ENCODE results near the gene NEO1. TPM values are rescaled to one million over a fixed set of nuclear protein-coding genes. Genes with fewer than 3 reads are reported as not detected.
A peak's percentile ranks its signal among the peaks of the same experiment; 100 is the strongest.

Gene NEO1
- polyA plus RNA-seq, 1 donor (not counting 4 experiments of a cell fraction or from before 2014, with no cell fraction given) = 4.4 TPM

GRCh38 chr15:73265536-73266153 lies 213.4 kb downstream of the NEO1 start:
- no peak overlapping the region for H3K27ac ChIP-seq (ENCODE audit: control insufficient read depth, insufficient read depth, low read length)
- no peaks in the 10 kb centered on the region for H3K9me1 ChIP-seq (ENCODE audit: control insufficient read depth, extremely low read depth, insufficient read depth, low read length)
- no peaks in the 10 kb centered on the region for H3K27me3 ChIP-seq (ENCODE audit: control insufficient read depth, extremely low read depth, insufficient read depth, low read length)
- H4K20me1 ChIP-seq (ENCODE audit: control insufficient read depth, extremely low read depth, insufficient read depth, low read length) = no peaks in the 10 kb centered on the region
- TF ChIP-seq EZH2 (IDR thresholded peaks at IDR 0.05; ENCODE audit: low read length) = no peak
- peak; percentile 58 to 90 (median 70) for TF ChIP-seq CTCF (optimal IDR thresholded peaks at IDR 0.05 in 1 of 3, IDR thresholded peaks at IDR 0.05 in 1 of 3, conservative IDR thresholded peaks at IDR 0.05 in 1 of 3; ENCODE audit: extremely low read depth in 1 of 3, insufficient read depth in 2 of 3, low read length in 3 of 3)
- H3K4me1 ChIP-seq (ENCODE audit: control insufficient read depth, extremely low read depth, insufficient read depth, low read length) = no peaks in the 10 kb centered on the region
- DNase-seq (ENCODE audit: low read depth, low spot score) (no peak), FAIRE-seq (no peak)
- no peak overlapping the region for H2AFZ ChIP-seq (ENCODE audit: control insufficient read depth, low read length)
- H3K9ac ChIP-seq (ENCODE audit: control insufficient read depth, extremely low read depth, insufficient read depth, low read length) = no peak overlapping the region
- no peaks in the 10 kb centered on the region for H3K36me3 ChIP-seq (ENCODE audit: control insufficient read depth in 2 of 2, extremely low read depth in 1 of 2, insufficient read depth in 2 of 2, low read length in 2 of 2)
- H3K9me3 ChIP-seq (ENCODE audit: control insufficient read depth, low read depth, low read length) = no peaks in the 10 kb centered on the region
- H3K4me2 ChIP-seq (ENCODE audit: control insufficient read depth, extremely low read depth, insufficient read depth, low read depth, low read length) = no peak overlapping the region
- H3K4me3 ChIP-seq (ENCODE audit: control insufficient read depth in 2 of 3, extremely low read depth in 1 of 3, insufficient read depth in 2 of 3, low read depth in 1 of 3, low read length in 3 of 3) = no peak overlapping the region
- no peaks in the 10 kb centered on the region for H3K79me2 ChIP-seq (ENCODE audit: control insufficient read depth, insufficient read depth, low read length)
- dilution Hi-C loops (cut with MboI; ENCODE audit: extremely low pct_ligation_motif_present, low sequenced_read_pairs) = no loop called here

GRCh38 chr15:73268457-73268856 lies 216.2 kb downstream of the NEO1 start:
- Histone ChIP-seq H3K9me1 (ENCODE audit: control insufficient read depth, extremely low read depth, insufficient read depth, low read length) (no peaks in the 10 kb centered on the region), H3K79me2 (ENCODE audit: control insufficient read depth, insufficient read depth, low read length) (no peaks in the 10 kb centered on the region), H3K9me3 (ENCODE audit: control insufficient read depth, low read depth, low read length) (no peaks in the 10 kb centered on the region), H3K27me3 (ENCODE audit: control insufficient read depth, extremely low read depth, insufficient read depth, low read length) (no peaks in the 10 kb centered on the region), H3K4me1 (ENCODE audit: control insufficient read depth, extremely low read depth, insufficient read depth, low read length) (peaks cover 3% of the 10 kb centered on the region), H4K20me1 (ENCODE audit: control insufficient read depth, extremely low read depth, insufficient read depth, low read length) (no peaks in the 10 kb centered on the region), H2AFZ (ENCODE audit: control insufficient read depth, low read length) (no peak overlapping the region), H3K36me3 (ENCODE audit: control insufficient read depth in 2 of 2, extremely low read depth in 1 of 2, insufficient read depth in 2 of 2, low read length in 2 of 2) (no peaks in the 10 kb centered on the region), H3K4me3 (ENCODE audit: control insufficient read depth in 2 of 3, extremely low read depth in 1 of 3, insufficient read depth in 2 of 3, low read depth in 1 of 3, low read length in 3 of 3) (no peak overlapping the region), H3K27ac (ENCODE audit: control insufficient read depth, insufficient read depth, low read length) (no peak overlapping the region), H3K9ac (ENCODE audit: control insufficient read depth, extremely low read depth, insufficient read depth, low read length) (no peak overlapping the region), H3K4me2 (ENCODE audit: control insufficient read depth, extremely low read depth, insufficient read depth, low read depth, low read length) (no peak overlapping the region)
- no peak for DNase-seq (ENCODE audit: low read depth, low spot score)
- dilution Hi-C loops (cut with MboI; ENCODE audit: extremely low pct_ligation_motif_present, low sequenced_read_pairs) = no loop called here
- peak; percentile 44 for FAIRE-seq
- no peak for TF ChIP-seq EZH2 (IDR thresholded peaks at IDR 0.05; ENCODE audit: low read length)
- no peak for TF ChIP-seq CTCF (optimal IDR thresholded peaks at IDR 0.05 in 1 of 3, IDR thresholded peaks at IDR 0.05 in 1 of 3, conservative IDR thresholded peaks at IDR 0.05 in 1 of 3; ENCODE audit: extremely low read depth in 1 of 3, insufficient read depth in 2 of 3, low read length in 3 of 3)

Data from keratinocyte (primary cell).